Measurements from ENCODE around the gene GNA14. TPM values are rescaled to one million over a fixed set of nuclear protein-coding genes. Genes with fewer than 3 reads are reported as not detected.

GNA14 gene
- total RNA-seq, 1 donor from 2014 or later, result 1.6 TPM

Small RNA genes lying within 50 kb of the gene (small RNA-seq; reads per million reads assigned to genes)
- not detected for gene RNU6-1303P
